Inflammatory macrophage (primary cell): ENCODE results near the gene DIS3L2.

Source experiments
- DNase-seq, 2 donors: peaks; one replicate each; pipeline ENCODE4 v3.0.0-alpha.2; 2020 to 2022
- total RNA-seq, 18 experiments: gene quantifications; one replicate each; lab custom pipeline; 2026; ENCODE audit warnings: mixed read lengths in 6 of 18, inconsistent platforms in 2 of 18; lab: John Stamatoyannopoulos, UW

Gene DIS3L2
- total RNA-seq, result 7.3 to 23.3 (median 18.7) reads per million in 18 experiments

- DNase-seq, result peak; percentile 75 to 83
These were observed at the start of gene DIS3L2 for GRCh38 chr2:231961349-231962166. Gene DIS3L2 (plus strand): TSS chr2:231961713. CDS start chr2:232014928, 53,215 bp downstream.

GRCh38 chr2:231914077-231914690, 47.3 kb upstream of the DIS3L2 start:
- DNase-seq, result no peak

- no peak for DNase-seq
These were observed 44.0 kb upstream of the DIS3L2 start for GRCh38 chr2:231917280-231918066.

GRCh38 chr2:231918501-231919330, 42.8 kb upstream of the DIS3L2 start:
- no peak for DNase-seq

DNA sequence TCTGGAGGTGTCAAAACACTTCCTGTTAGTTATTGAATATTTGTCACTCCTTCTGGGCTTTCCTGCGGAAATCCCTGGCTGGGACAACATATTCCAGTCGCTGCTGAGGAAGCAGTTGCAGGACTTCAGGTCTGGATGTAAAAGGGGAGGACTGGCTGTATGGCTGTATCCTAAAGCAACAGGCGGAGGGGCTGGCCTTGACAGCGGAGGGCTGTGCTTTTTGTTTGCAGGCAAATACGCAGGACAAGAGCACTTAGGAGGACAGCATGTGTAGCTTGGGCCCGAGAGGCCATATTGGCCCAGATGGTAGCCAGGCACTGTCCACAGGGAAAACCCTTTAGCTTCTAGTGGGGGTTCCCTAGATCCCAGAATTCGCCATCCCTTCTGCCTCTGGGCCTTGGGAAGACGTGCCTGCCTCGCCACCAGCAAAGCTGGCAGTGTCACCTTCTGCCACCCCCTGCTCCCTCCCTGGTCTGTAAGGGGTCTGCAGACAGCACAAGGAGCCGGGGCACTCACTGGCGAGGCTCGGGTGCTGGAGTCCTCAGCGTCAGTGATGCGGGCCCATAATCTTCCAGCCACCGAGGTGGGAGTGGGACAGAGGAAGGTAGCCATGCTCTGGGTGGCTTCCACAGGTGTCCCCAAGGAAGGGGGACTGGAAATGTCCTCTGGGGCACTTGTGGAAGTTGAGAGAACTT, 42.0 kb upstream of the DIS3L2 start:
- DNase-seq, result no peak

- DNase-seq, result no peak
These were observed 41.1 kb upstream of the DIS3L2 start for GRCh38 chr2:231920366-231920765.

DNA sequence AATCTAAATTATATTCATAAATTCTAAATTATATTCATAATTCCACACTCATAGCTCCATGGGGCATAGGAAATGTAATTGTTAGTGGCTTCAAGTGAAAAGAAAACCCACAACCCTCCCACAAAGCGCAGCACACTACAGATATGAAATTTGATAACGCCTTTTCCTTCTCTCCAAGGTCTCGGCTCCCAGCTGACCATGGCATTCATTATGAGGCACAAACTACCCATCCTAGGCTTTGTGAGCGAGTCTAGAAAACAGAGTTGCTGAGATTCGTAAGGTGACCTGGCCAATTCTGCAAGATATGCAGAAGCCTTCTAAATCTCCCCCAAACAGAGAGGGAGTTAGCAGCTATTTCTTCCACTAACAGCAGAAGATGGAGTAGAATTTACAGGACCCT, 40.7 kb upstream of the DIS3L2 start:
- DNase-seq, result no peak

- DNase-seq, result no peak
These were observed 39.1 kb upstream of the DIS3L2 start for GRCh38 chr2:231922311-231923009.

GRCh38 chr2:231923010-231923344, 38.5 kb upstream of the DIS3L2 start:
- DNase-seq, result no peak

DNA sequence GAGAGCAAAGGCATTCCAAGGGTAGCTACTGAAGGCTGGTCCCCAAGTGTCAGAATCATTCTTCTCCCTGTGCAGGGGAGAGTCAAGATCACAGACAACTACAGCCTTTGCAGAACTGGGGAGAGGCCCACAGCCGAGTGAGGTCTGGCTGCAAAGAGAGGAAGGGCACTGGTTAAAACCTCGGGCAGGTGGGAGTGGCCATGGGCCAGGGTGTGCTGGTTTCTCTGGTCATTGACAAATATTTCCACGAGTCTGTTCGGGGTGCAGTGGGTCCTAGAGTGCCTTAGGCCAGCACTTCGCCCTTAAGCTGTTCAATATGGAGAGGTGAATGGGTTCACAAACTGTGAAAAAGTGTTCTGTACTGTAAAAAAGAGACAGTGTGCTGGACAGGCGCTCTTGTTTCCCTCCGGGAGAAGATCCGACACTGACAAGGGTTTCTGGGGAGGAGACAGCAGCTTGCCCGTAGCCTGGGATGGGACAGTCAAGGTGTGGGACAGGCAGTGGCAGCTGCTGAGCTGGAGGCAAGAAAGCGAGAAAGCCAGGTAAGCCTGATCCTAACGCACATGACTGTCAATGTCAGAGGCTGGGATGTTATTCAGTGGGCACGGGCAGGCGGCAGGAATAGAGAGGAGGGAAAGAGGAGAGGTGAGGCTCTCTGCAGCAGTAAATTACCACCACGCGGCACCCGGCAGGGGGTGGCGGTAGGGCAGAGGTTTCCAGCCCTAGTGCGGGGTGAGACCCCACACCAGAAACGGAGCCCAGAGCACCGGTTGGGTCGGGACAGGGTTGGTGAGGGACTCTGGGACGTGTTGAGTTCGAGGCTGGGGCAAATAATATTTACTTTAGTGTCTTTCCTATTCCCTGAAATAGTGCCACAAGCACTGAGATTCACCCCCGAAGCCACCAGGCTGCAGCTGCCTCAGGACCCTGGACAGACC, 37.3 kb upstream of the DIS3L2 start:
- DNase-seq, result no peak

- DNase-seq, result no peak
These were observed 36.6 kb upstream of the DIS3L2 start for GRCh38 chr2:231924889-231925275.

DNA sequence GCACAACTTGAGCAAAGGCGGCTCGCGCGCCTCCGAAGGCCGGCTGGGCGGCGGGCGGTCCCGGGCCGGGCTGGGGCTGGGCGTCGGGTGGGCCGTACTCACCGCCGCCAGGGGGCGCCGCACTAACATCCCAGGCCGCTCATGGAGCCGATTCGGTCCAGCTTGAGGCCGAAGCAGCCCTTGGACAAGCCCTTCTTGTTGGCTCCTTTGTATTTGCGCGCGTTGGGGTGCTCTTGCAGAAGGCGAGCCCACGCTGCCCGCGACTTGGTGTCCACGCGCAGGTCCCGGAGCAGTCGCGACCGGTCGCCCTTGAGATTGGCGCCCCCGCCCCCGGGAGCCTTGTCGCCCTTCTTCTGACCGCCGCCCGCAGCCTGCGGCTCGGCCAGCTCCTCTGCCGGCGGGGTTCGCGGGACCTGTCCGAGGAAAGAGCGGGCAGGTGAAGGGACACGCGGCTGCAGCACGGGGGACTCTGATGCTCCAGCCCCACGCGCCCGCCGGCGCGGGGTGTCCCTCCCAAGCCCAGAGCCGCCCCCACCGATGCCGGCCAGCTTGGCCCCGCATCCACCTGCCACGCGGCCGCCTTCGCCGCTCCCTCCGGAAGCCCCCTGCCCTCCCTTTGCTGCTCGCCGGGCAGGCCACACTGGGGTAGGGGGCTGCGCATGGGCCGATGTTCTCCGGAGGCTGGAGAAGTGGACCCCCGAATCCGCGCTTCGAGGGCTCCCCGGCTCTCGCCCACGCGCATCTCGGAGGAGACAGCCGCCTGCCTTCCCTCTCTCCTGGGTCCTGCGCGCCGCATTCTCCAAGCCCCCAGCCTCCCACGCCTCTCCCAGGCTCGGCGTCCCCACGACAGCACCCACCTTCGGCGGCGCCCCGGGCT, 36.0 kb upstream of the DIS3L2 start:
- peak; percentile 66 to 77 for DNase-seq

GRCh38 chr2:231926180-231926741, 35.3 kb upstream of the DIS3L2 start, which contains the start of gene NPPC:
Gene NPPC (minus strand): TSS chr2:231926396. CDS start chr2:231926249, 147 bp downstream.
- no peak for DNase-seq

- no peak for DNase-seq
These were observed 34.5 kb upstream of the DIS3L2 start for GRCh38 chr2:231926761-231927565.

DNA sequence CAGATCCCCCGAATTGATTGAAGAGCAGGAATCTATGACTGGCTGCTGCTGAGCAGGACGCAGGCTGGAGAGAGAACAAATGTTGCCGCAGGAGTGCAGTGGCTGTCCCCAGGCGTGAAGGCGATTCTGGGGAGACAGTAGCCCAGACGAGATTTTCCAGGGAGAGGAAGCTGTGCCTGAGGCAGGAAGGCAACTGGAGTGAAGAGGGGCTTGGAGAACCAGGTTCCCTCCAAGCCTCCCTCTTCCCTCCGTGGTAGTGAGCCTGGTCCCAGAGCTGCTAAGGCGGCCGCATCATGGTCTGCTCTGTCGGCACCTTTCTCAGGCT, 34.0 kb upstream of the DIS3L2 start:
- no peak for DNase-seq

DNA sequence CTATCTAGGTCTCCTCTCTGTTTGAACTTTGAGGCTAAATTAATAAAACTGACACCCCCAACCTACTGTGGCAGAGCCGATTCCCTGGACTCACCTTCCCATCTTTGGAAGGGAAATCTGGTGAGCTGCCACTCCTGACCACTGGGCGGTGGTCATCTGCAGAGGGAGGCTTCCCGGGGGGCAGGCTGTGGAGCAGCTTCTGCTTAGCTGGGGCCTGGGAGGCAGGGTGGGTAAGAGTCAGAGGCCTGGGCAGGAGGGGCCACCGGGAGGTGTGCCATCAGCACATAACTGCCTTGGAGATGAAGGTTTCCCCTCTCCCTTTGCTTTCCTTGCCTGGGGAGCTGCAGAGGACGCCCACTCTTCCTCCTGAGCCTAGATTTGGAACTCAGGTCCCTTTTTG, 33.0 kb upstream of the DIS3L2 start:
- no peak for DNase-seq

- DNase-seq, result no peak
These were observed 32.4 kb upstream of the DIS3L2 start for GRCh38 chr2:231928901-231929725.
